Memory B cell (primary cell): ENCODE measurements around the gene PBXIP1.
"Not testable (repeated sequence)": the region's sequence is repeated elsewhere in the genome, so short reads cannot be mapped to it uniquely, and the experiment has no call there.

ENCODE experiments used
- ATAC-seq: fragments of 150-1000 bp; cut with Tn5 transposase; 2 replicates; pipeline ENCODE4 v1.10.0; 2021; ENCODE audit warnings: low read depth, mild to moderate bottlenecking, moderate library complexity
- DNase-seq, 2 donors: peaks; one replicate each; pipeline ENCODE4 v3.0.0; 2022; ENCODE audit warnings: low spot score in 2 of 2
- H3K27ac Mint-ChIP-seq: one replicate; pipeline ENCODE4 v1.8.0; 2022; ENCODE audit warnings: mild to moderate bottlenecking, moderate library complexity, mixed read lengths
- H3K27me3 Mint-ChIP-seq: one replicate; pipeline ENCODE4 v1.8.0; 2022; ENCODE audit warnings: mixed read lengths
- H3K36me3 Mint-ChIP-seq: one replicate; pipeline ENCODE4 v1.8.0; 2022; ENCODE audit warnings: mild to moderate bottlenecking, mixed read lengths
- H3K4me1 Mint-ChIP-seq: one replicate; pipeline ENCODE4 v1.8.0; 2022; ENCODE audit warnings: mixed read lengths
- H3K4me3 Mint-ChIP-seq: one replicate; pipeline ENCODE4 v1.8.0; 2022; ENCODE audit warnings: mild to moderate bottlenecking, moderate library complexity, mixed read lengths
- H3K9me3 Mint-ChIP-seq: one replicate; pipeline ENCODE4 v1.8.0; 2022; ENCODE audit warnings: mixed read lengths

PBXIP1 gene

DNA sequence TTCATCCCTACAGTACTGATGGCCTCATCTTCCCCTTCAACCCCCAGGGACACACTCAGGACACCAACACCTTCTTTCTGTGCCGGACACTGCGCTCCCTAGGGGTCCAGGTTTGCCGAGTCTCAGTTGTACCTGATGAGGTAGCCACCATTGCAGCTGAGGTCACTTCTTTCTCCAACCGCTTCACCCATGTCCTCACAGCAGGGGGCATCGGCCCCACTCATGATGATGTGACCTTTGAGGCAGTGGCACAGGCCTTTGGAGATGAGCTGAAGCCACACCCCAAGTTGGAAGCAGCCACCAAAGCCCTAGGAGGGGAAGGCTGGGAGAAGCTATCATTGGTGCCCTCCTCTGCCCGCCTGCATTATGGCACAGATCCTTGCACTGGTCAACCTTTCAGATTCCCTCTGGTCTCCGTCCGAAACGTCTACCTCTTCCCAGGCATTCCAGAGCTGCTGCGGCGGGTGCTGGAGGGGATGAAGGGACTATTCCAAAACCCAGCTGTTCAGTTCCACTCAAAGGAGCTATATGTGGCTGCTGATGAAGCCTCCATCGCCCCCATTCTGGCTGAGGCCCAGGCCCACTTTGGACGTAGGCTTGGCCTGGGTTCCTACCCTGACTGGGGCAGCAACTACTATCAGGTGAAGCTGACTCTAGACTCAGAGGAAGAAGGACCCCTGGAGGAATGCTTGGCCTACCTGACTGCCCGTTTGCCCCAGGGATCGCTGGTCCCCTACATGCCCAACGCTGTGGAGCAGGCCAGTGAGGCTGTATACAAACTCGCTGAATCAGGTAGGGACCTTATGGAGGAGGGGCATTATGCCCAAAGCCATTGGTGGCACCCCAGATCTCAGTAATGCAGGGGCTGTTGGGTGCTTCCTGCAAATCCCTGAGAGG lies 32.4 kb upstream of the PBXIP1 start:
- H3K4me1 Mint-ChIP-seq, result peaks cover 16% of the 10 kb centered on the region
- no peak for DNase-seq
- H3K4me3 Mint-ChIP-seq, result no peak overlapping the region
- no peaks in the 10 kb centered on the region for H3K27me3 Mint-ChIP-seq
- peaks cover 13% of the 10 kb centered on the region for H3K36me3 Mint-ChIP-seq
- H3K27ac Mint-ChIP-seq, result no peak overlapping the region
- ATAC-seq, result no peak
- no peaks in the 10 kb centered on the region for H3K9me3 Mint-ChIP-seq

GRCh38 chr1:154987326-154987725 lies 31.4 kb upstream of the PBXIP1 start:
- no peak overlapping the region for H3K4me3 Mint-ChIP-seq
- H3K4me1 Mint-ChIP-seq, result peaks cover 16% of the 10 kb centered on the region
- no peaks in the 10 kb centered on the region for H3K27me3 Mint-ChIP-seq
- ATAC-seq (no peak), DNase-seq (no peak)
- H3K27ac Mint-ChIP-seq, result no peak overlapping the region
- peaks cover 13% of the 10 kb centered on the region for H3K36me3 Mint-ChIP-seq
- H3K9me3 Mint-ChIP-seq, result no peaks in the 10 kb centered on the region

- H3K27me3 Mint-ChIP-seq, H3K9me3 Mint-ChIP-seq, H3K4me3 Mint-ChIP-seq, ATAC-seq, H3K27ac Mint-ChIP-seq, DNase-seq: not testable (repeated sequence)
- Mint-ChIP-seq H3K36me3 (peaks cover 13% of the 10 kb centered on the region), H3K4me1 (peaks cover 16% of the 10 kb centered on the region)
Measured at GRCh38 chr1:154986736-154987135, 30.8 kb upstream of the PBXIP1 start.

GRCh38 chr1:154983776-154984466 lies 28.0 kb upstream of the PBXIP1 start:
- ATAC-seq, result no peak
- Mint-ChIP-seq H3K36me3 (peaks cover 7% of the 10 kb centered on the region), H3K4me1 (peaks cover 8% of the 10 kb centered on the region), H3K9me3 (no peaks in the 10 kb centered on the region), H3K27me3 (no peaks in the 10 kb centered on the region), H3K27ac (peak overlapping the region; percentile 87), H3K4me3 (no peak overlapping the region)
- DNase-seq, result no peak

DNA sequence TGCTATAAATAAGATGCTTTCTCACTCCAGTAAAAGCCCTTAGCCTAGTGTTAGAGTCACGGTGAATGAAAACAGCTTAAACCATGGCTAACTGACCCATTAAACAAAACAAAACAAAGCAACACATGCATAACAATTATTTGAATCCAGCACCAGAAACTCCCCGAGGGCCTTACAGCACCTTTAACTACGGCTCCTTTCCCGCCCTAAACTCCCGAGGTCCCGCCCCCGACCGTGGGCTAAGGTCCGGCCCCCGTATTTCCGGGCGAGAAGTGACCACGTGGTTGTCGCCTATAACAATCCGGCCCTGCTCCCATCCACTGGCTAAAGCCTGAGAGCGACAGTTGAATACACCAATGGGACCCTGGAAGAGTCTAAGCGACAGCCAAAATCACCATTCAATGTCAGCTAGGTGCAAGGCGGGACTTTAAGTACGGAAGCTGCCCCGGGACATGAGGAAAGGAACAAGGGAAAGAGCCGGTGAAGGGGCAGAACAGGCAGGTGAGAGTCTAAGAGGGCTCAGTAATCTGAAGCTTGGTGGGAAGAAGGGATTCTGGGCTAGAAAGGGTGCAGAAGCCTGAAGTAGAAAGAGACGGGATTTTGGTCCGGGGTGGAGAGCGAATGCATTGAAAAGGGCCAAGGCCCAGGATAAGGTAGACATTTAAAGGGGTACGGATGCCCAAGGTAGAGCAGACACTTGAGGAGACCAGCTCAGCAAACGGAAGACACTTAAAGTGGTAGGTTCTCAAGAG lies 27.2 kb upstream of the PBXIP1 start, which contains the start of gene FLAD1:
Gene FLAD1, plus strand, starts transcription at position 448 of the 752 bp plus-strand sequence. CDS start 351 bp downstream, outside the sequence.
- Mint-ChIP-seq H3K27ac (peak within 1 kb of the TSS; percentile 87), H3K36me3 (peaks cover 3% of the 10 kb centered on the region), H3K4me3 (no peak within 1 kb of the TSS), H3K9me3 (no peaks in the 10 kb centered on the region), H3K4me1 (peaks cover 6% of the 10 kb centered on the region), H3K27me3 (no peaks in the 10 kb centered on the region)
- DNase-seq (peak; percentile 80 to 93), ATAC-seq (peak; percentile 98)

- no peak for ATAC-seq
- Mint-ChIP-seq H3K4me1 (peaks cover 11% of the 10 kb centered on the region), H3K9me3 (no peaks in the 10 kb centered on the region), H3K27me3 (no peaks in the 10 kb centered on the region), H3K4me3 (no peak overlapping the region), H3K27ac (no peak overlapping the region), H3K36me3 (peaks cover 5% of the 10 kb centered on the region)
- DNase-seq, result no peak
Measured at GRCh38 chr1:154982341-154982740, 26.4 kb upstream of the PBXIP1 start.

- ATAC-seq (no peak), DNase-seq (no peak)
- no peak overlapping the region for H3K27ac Mint-ChIP-seq
- H3K27me3 Mint-ChIP-seq, result no peaks in the 10 kb centered on the region
- H3K36me3 Mint-ChIP-seq, result peaks cover 5% of the 10 kb centered on the region
- H3K9me3 Mint-ChIP-seq, result no peaks in the 10 kb centered on the region
- peaks cover 9% of the 10 kb centered on the region for H3K4me1 Mint-ChIP-seq
- H3K4me3 Mint-ChIP-seq, result no peak overlapping the region
Measured at GRCh38 chr1:154978360-154978759, 22.5 kb upstream of the PBXIP1 start.

- not testable (repeated sequence) for DNase-seq, H3K4me3 Mint-ChIP-seq, H3K9me3 Mint-ChIP-seq, ATAC-seq, H3K27ac Mint-ChIP-seq, H3K27me3 Mint-ChIP-seq, H3K36me3 Mint-ChIP-seq
- peaks cover 12% of the 10 kb centered on the region for H3K4me1 Mint-ChIP-seq
Measured at GRCh38 chr1:154977762-154978161, 21.9 kb upstream of the PBXIP1 start.

- H3K9me3 Mint-ChIP-seq, result no peaks in the 10 kb centered on the region
- ATAC-seq, result no peak
- no peak overlapping the region for H3K4me3 Mint-ChIP-seq
- H3K36me3 Mint-ChIP-seq, result peaks cover 8% of the 10 kb centered on the region
- no peak overlapping the region for H3K27ac Mint-ChIP-seq
- DNase-seq, result peak in 1 of 2 donors; percentile 52
- H3K4me1 Mint-ChIP-seq, result peaks cover 27% of the 10 kb centered on the region
- no peaks in the 10 kb centered on the region for H3K27me3 Mint-ChIP-seq
Measured at GRCh38 chr1:154975409-154976059, 19.6 kb upstream of the PBXIP1 start.

- H3K36me3 Mint-ChIP-seq, result peaks cover 8% of the 10 kb centered on the region
- peak; percentile 89 to 94 for DNase-seq
Measured at GRCh38 chr1:154974808-154975408, 19.0 kb upstream of the PBXIP1 start.

GRCh38 chr1:154974102-154974807 lies 18.4 kb upstream of the PBXIP1 start, which contains the start of gene CKS1B:
CKS1B (plus strand) TSS chr1:154974681; CDS start chr1:154974746, 65 bp downstream.
- no peaks in the 10 kb centered on the region for H3K9me3 Mint-ChIP-seq
- no peak within 1 kb of the TSS for H3K27ac Mint-ChIP-seq
- no peak within 1 kb of the TSS for H3K4me3 Mint-ChIP-seq
- DNase-seq, result peak in 1 of 2 donors; percentile 96
- peaks cover 32% of the 10 kb centered on the region for H3K4me1 Mint-ChIP-seq
- no peaks in the 10 kb centered on the region for H3K27me3 Mint-ChIP-seq
- ATAC-seq, result peak; percentile 81
- peaks cover 9% of the 10 kb centered on the region for H3K36me3 Mint-ChIP-seq

More at GRCh38 chr1:154974808-154975408, 19.0 kb upstream of the PBXIP1 start:
- H3K27me3 Mint-ChIP-seq, result no peaks in the 10 kb centered on the region
- no peak overlapping the region for H3K4me3 Mint-ChIP-seq
- no peaks in the 10 kb centered on the region for H3K9me3 Mint-ChIP-seq
- H3K4me1 Mint-ChIP-seq, result peaks cover 27% of the 10 kb centered on the region
- no peak overlapping the region for H3K27ac Mint-ChIP-seq
- ATAC-seq, result peak; percentile 50

DNA sequence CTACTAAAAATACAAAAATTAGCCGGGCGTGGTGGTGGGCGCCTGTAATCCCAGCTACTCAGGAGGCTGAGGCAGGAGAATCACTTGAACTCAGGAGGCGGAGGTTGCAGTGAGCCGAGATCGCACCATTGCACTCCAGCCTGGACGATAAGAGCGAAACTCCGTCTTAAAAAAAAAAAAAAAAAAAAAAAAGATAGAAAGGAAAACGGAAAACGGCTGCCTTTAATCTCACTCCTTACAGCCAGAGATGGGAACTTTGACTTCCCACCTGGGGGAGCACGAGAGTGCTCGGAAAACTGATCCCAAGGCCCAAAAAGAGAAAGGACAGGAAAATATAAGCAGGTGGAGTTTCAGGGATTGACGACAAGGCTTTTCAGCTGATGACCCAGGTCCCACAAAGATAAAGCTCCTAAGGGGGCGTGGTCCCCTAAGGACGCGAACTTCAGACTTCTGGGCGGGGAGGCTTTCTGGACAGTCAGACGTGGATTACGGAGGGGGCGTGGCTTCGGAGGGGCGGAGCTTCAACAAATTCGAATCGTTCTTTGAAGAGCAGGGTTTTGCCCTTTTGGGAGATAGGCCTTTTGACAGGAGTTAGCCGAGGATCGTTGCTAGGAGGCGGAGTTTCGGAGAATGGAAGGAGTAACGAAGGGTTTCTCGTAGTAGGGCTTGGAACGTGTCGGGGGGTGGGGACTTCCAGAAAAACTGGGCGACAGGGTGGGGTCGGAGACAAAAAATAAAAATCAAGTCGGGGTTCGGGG lies 17.6 kb upstream of the PBXIP1 start:
- H3K4me3 Mint-ChIP-seq, result no peak overlapping the region
- ATAC-seq (peak; percentile 27), DNase-seq (peak; percentile 90 to 91)
- no peak overlapping the region for H3K27ac Mint-ChIP-seq
- peaks cover 33% of the 10 kb centered on the region for H3K4me1 Mint-ChIP-seq
- H3K36me3 Mint-ChIP-seq, result peaks cover 10% of the 10 kb centered on the region
- no peaks in the 10 kb centered on the region for H3K9me3 Mint-ChIP-seq
- H3K27me3 Mint-ChIP-seq, result no peaks in the 10 kb centered on the region
